Coronary artery (tissue), 2 donors: ENCODE results near the gene PTPRM.

Experiments used
- DNase-seq: peaks from one replicate; pipeline ENCODE4 v3.0.0-alpha.2; 2017; ENCODE audit warnings: low spot score
- H3K27ac ChIP-seq, 2 donors: fragments of 200-600 bp; sonication (generic); one replicate each; pipeline ENCODE4 v1.5.1; 2016 to 2019
- H3K4me3 ChIP-seq: fragments of 200-600 bp; sonication (generic); 2 replicates; pipeline ENCODE4 v1.5.1; 2016; ENCODE audit warnings: mild to moderate bottlenecking, moderate library complexity
- TF ChIP-seq, protein P1 (sequence below): fragments of 200-600 bp; sonication (generic); IDR thresholded peaks from one replicate; pipeline ENCODE4 v1.5.1; 2019; ENCODE audit warnings: antibody characterized with exemption

Gene PTPRM

DNA sequence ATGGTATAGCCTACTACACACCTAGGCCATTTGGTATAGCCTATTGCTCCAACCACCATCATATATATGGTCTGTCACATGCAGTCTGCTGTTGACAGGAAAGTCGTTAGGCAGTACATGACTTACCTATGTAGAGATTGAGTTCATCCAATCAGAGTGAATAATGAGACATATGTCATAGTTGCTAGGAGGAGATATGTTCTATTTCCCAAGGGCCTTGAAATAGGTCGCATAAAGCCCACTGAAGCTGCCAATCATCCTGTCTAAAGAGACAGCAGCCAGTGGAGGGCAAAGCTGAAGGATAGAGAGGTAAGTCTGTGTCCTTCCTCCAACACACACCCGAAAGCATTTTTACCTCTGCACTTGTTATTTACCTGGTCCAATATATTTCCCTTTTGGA is 263.4 kb downstream of the PTPRM start:
- Histone ChIP-seq H3K4me3 (no peak overlapping the region), H3K27ac (no peak overlapping the region)
- TF ChIP-seq, protein P1, sequence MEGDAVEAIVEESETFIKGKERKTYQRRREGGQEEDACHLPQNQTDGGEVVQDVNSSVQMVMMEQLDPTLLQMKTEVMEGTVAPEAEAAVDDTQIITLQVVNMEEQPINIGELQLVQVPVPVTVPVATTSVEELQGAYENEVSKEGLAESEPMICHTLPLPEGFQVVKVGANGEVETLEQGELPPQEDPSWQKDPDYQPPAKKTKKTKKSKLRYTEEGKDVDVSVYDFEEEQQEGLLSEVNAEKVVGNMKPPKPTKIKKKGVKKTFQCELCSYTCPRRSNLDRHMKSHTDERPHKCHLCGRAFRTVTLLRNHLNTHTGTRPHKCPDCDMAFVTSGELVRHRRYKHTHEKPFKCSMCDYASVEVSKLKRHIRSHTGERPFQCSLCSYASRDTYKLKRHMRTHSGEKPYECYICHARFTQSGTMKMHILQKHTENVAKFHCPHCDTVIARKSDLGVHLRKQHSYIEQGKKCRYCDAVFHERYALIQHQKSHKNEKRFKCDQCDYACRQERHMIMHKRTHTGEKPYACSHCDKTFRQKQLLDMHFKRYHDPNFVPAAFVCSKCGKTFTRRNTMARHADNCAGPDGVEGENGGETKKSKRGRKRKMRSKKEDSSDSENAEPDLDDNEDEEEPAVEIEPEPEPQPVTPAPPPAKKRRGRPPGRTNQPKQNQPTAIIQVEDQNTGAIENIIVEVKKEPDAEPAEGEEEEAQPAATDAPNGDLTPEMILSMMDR, result no peak
- no peak for DNase-seq

GRCh38 chr18:7839548-7839947 is 272.4 kb downstream of the PTPRM start:
- TF ChIP-seq, protein P1, result no peak
- no peak overlapping the region for H3K4me3 ChIP-seq
- no peak overlapping the region for H3K27ac ChIP-seq
- no peak for DNase-seq

DNA sequence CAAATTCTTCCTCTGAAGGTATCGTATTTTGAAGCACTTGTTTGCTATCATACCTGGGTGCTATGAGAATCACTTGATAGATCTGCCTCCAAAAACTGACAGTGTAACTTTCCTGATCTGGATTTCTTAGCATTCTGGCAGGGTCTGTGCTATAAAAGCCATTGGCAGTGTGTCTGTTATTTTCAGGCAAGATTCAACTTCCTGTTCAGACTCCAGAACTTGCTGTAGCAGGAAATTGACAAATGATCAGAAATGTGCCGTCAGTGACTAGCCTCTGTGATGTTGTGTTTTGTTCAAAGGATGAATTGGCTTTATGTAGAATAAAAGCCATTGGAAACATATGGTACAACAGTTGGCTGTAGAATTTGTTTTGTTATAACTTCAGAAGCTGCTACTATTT is 273.3 kb downstream of the PTPRM start:
- DNase-seq, result no peak
- Histone ChIP-seq H3K27ac (no peak overlapping the region), H3K4me3 (no peak overlapping the region)
- TF ChIP-seq, protein P1, result no peak

GRCh38 chr18:7844017-7844416 is 276.9 kb downstream of the PTPRM start:
- Histone ChIP-seq H3K27ac (no peak overlapping the region), H3K4me3 (no peak overlapping the region)
- DNase-seq, result no peak
- TF ChIP-seq, protein P1, result no peak

DNA sequence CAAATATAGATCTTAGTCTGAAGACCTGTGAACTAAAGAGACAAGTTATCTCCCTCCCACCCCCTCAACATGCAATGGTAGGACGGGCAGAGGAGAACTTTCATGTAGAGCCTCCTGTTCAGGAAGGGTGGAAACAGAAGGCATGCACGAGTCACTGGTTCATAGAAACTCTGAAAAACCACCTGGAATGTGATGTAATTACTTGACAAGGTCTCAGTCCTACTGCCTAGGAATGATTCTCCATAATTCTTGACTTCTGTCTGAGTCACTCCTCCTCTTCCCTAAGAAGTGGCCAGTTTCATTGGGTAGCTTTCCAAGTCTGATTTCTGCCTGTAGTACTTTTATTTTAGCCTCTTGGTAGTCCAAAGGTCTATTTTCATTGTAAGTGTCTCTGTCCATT is 277.3 kb downstream of the PTPRM start:
- no peak overlapping the region for H3K4me3 ChIP-seq
- DNase-seq, result no peak
- TF ChIP-seq, protein P1, result no peak
- no peak overlapping the region for H3K27ac ChIP-seq

DNA sequence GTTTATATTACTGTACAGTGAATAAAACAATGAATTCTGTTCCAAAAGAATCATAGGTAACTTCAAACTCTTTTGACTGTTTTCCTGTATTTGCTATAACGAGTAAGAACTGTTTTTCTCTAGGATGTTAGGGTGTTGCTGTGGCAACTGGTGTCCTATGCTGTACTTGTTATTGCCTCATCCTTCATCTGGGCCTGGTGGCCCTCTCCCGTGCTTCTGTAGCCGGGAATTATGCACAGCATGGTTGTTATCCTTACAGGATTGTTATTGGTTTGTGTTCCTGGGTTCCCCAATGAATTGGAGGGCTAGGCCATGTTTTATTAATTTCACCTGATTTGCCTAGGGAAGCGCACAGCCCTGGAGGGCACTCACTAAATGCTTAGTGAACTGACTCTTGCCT is 279.2 kb downstream of the PTPRM start:
- no peak for DNase-seq
- H3K4me3 ChIP-seq, result no peak overlapping the region
- no peak overlapping the region for H3K27ac ChIP-seq
- TF ChIP-seq, protein P1, result no peak

- Histone ChIP-seq H3K4me3 (no peak overlapping the region), H3K27ac (no peak overlapping the region)
- TF ChIP-seq, protein P1, result no peak
- no peak for DNase-seq
Observed at GRCh38 chr18:7847357-7848053, 280.4 kb downstream of the PTPRM start.
